IMR-90 (cell line): ENCODE results near the gene MED19. TPM values are rescaled to one million over a fixed set of nuclear protein-coding genes. Genes with fewer than 3 reads are reported as not detected.

Source experiments
- ATAC-seq: fragments of 200-7000 bp; cut with Tn5 transposase; 2 replicates; pipeline ENCODE4 v1.9.1; 2020; ENCODE audit warnings: low read depth, mild to moderate bottlenecking, moderate library complexity
- BruUV-seq: library from RNA; stranded (reverse); fragments of 400-500 nt; replicated peaks from 2 replicates; lab custom pipeline; 2021; lab: Mats Ljungman, UMichigan
- CTCF ChIA-PET: fragments of 300-600 bp; formaldehyde crosslinking; extraction: SDS; loops from one replicate; lab custom pipeline; 2021; ENCODE audit warnings: antibody characterized with exemption; lab: Yijun Ruan, JAX
- POLR2A ChIA-PET: fragments of 300-600 bp; sonication (Branson Sonifier 250); formaldehyde crosslinking; loops from one replicate; lab custom pipeline; 2022; ENCODE audit warnings: antibody characterized with exemption; ENCODE audit not compliant: unreplicated experiment; lab: Charles Lee
- DNase-seq: peaks from one replicate; pipeline ENCODE4 v3.0.0; 2013
- H2AFZ ChIP-seq: replicated peaks from 2 replicates; pipeline ENCODE3; 2013; ENCODE audit warnings: low read length, mild to moderate bottlenecking; ENCODE audit not compliant: poor library complexity
- H2AK5ac ChIP-seq: 2 replicates; pipeline ENCODE4 v1.6.1; 2013; ENCODE audit warnings: low read depth, low read length, inconsistent platforms
- H2AK9ac ChIP-seq: replicated peaks from 2 replicates; pipeline ENCODE3; 2013; ENCODE audit warnings: mild to moderate bottlenecking, low read depth, low read length, moderate library complexity; ENCODE audit not compliant: poor library complexity
- H2BK120ac ChIP-seq: 2 replicates; pipeline ENCODE4 v1.6.1; 2013; ENCODE audit warnings: low read depth, low read length, inconsistent platforms
- H2BK15ac ChIP-seq: 3 replicates; pipeline ENCODE4 v1.6.1; 2013; ENCODE audit warnings: low read depth, low read length, inconsistent platforms
- H2BK20ac ChIP-seq: 2 replicates; pipeline ENCODE4 v1.6.1; 2013; ENCODE audit warnings: low read depth, mild to moderate bottlenecking, inconsistent platforms, low read length, moderate library complexity
- H2BK5ac ChIP-seq: 2 replicates; pipeline ENCODE4 v1.6.1; 2013; ENCODE audit warnings: mild to moderate bottlenecking, low read depth, low read length, inconsistent platforms; ENCODE audit not compliant: poor library complexity, severe bottlenecking
- H3K14ac ChIP-seq: replicated peaks from 2 replicates; pipeline ENCODE4 v1.6.1; 2013; ENCODE audit warnings: low read depth, low read length, inconsistent platforms
- H3K18ac ChIP-seq: 2 replicates; pipeline ENCODE4 v1.6.1; 2013; ENCODE audit warnings: low read depth, low read length, control low read depth
- H3K23ac ChIP-seq: 2 replicates; pipeline ENCODE4 v1.6.1; 2013; ENCODE audit warnings: low read depth, low read length, inconsistent platforms
- H3K27ac ChIP-seq: 2 replicates; pipeline ENCODE4 v1.5.1; 2013; ENCODE audit warnings: mild to moderate bottlenecking, control low read depth, low read length; ENCODE audit not compliant: insufficient read depth
- H3K27me3 ChIP-seq: 2 replicates; pipeline ENCODE4 v1.6.1; 2013; ENCODE audit warnings: low read length; ENCODE audit not compliant: control insufficient read depth, insufficient read depth
- H3K36me3 ChIP-seq: 2 replicates; pipeline ENCODE4 v1.6.1; 2013; ENCODE audit warnings: low read length, mixed read lengths; ENCODE audit not compliant: control insufficient read depth, insufficient read depth
- H3K4ac ChIP-seq: 2 replicates; pipeline ENCODE4 v1.6.1; 2013; ENCODE audit warnings: low read depth, low read length, inconsistent platforms
- H3K4me1 ChIP-seq: 2 replicates; pipeline ENCODE4 v1.6.1; 2013; ENCODE audit warnings: low read length, mixed read lengths; ENCODE audit not compliant: control insufficient read depth, insufficient read depth
- H3K4me2 ChIP-seq: 2 replicates; pipeline ENCODE4 v1.6.1; 2013; ENCODE audit warnings: low read depth, mild to moderate bottlenecking, control low read depth, low read length, moderate library complexity
- H3K4me3 ChIP-seq: 2 replicates; pipeline ENCODE4 v1.5.1; 2013; ENCODE audit warnings: low read depth, mild to moderate bottlenecking, control low read depth, low read length, moderate library complexity; ENCODE audit not compliant: insufficient read depth
- H3K56ac ChIP-seq: 2 replicates; pipeline ENCODE4 v1.6.1; 2013; ENCODE audit warnings: low read length, inconsistent platforms; ENCODE audit not compliant: insufficient read depth; ENCODE audit errors: extremely low read depth
- H3K79me1 ChIP-seq, 2 experiments: 2 replicates each; pipeline ENCODE4 v1.6.1; 2013; ENCODE audit warnings: low read length in 2 of 2, inconsistent platforms in 1 of 2, low read depth in 1 of 2
- H3K9ac ChIP-seq: 2 replicates; pipeline ENCODE4 v1.6.1; 2013; ENCODE audit warnings: low read depth, low read length, control low read depth
- H3K9me1 ChIP-seq: 2 replicates; pipeline ENCODE4 v1.6.1; 2013; ENCODE audit warnings: low read length, inconsistent platforms; ENCODE audit not compliant: insufficient read depth
- H3K9me3 ChIP-seq: 2 replicates; pipeline ENCODE4 v1.6.1; 2013; ENCODE audit warnings: low read length; ENCODE audit not compliant: control insufficient read depth, insufficient read depth
- H4K20me1 ChIP-seq: 2 replicates; pipeline ENCODE4 v1.6.1; 2013; ENCODE audit warnings: low read length, inconsistent platforms; ENCODE audit not compliant: insufficient read depth
- H4K5ac ChIP-seq: 2 replicates; pipeline ENCODE4 v1.6.1; 2013; ENCODE audit warnings: mild to moderate bottlenecking, low read depth, low read length, control low read depth
- H4K8ac ChIP-seq, 2 experiments: 2 replicates each; pipeline ENCODE4 v1.6.1; 2013; ENCODE audit warnings: low read depth in 2 of 2, low read length in 2 of 2, control low read depth in 1 of 2, inconsistent platforms in 1 of 2
- H4K91ac ChIP-seq: 2 replicates; pipeline ENCODE4 v1.6.1; 2013; ENCODE audit warnings: low read depth, low read length, inconsistent platforms; ENCODE audit not compliant: insufficient read depth
- BHLHE40 ChIP-seq: fragments of 150-350 bp; IDR thresholded peaks from 2 replicates; pipeline ENCODE4 v1.6.1; 2016; ENCODE audit warnings: mild to moderate bottlenecking, low read depth, low read length
- CEBPB ChIP-seq: IDR thresholded peaks from 2 replicates; pipeline ENCODE4 v1.6.1; 2012; ENCODE audit warnings: low read depth, low read length, improper control_type of control experiment
- CHD1 ChIP-seq: IDR thresholded peaks from 2 replicates; pipeline ENCODE4 v1.6.1; 2012; ENCODE audit warnings: low read depth, low read length, improper control_type of control experiment
- FOS ChIP-seq: fragments of 150-350 bp; IDR thresholded peaks from 2 replicates; pipeline ENCODE4 v1.6.1; 2016; ENCODE audit warnings: low read depth, low read length
- MAFK ChIP-seq: IDR thresholded peaks from 2 replicates; pipeline ENCODE4 v1.6.1; 2012; ENCODE audit warnings: low read depth, low read length, improper control_type of control experiment
- MAZ ChIP-seq: IDR thresholded peaks from 2 replicates; pipeline ENCODE4 v1.6.1; 2012; ENCODE audit warnings: low read depth, mild to moderate bottlenecking, low read length, improper control_type of control experiment, moderate library complexity, borderline replicate concordance
- MXI1 ChIP-seq: IDR thresholded peaks from 2 replicates; pipeline ENCODE4 v1.6.1; 2012; ENCODE audit warnings: low read depth, mild to moderate bottlenecking, low read length, moderate library complexity, borderline replicate concordance
- POLR2A ChIP-seq: IDR thresholded peaks from 2 replicates; pipeline ENCODE4 v1.6.1; 2012; ENCODE audit warnings: mild to moderate bottlenecking, low read depth, low read length
- RAD21 ChIP-seq: IDR thresholded peaks from 2 replicates; pipeline ENCODE4 v1.6.1; 2012; ENCODE audit warnings: low read length, improper control_type of control experiment
- RCOR1 ChIP-seq: IDR thresholded peaks from 2 replicates; pipeline ENCODE4 v1.6.1; 2012; ENCODE audit warnings: mild to moderate bottlenecking, low read length, improper control_type of control experiment; ENCODE audit not compliant: insufficient replicate concordance
- RFX5 ChIP-seq: IDR thresholded peaks from 2 replicates; pipeline ENCODE4 v1.8.0; 2012; ENCODE audit warnings: low read depth, mild to moderate bottlenecking, low read length, moderate library complexity
- SMC3 ChIP-seq: fragments of 150-350 bp; IDR thresholded peaks from 2 replicates; pipeline ENCODE4 v1.6.1; 2016; ENCODE audit warnings: low read depth, mild to moderate bottlenecking, antibody characterized with exemption, low read length, moderate library complexity
- WGBS, 2 experiments: methylation state at CpG; one replicate each; pipeline versions ENCODE4 v1.1.5 to v1.1.7; 2013; ENCODE audit warnings: missing lambda C conversion rate in 2 of 2; ENCODE audit not compliant: insufficient read length in 1 of 2; ENCODE audit errors: extremely low coverage in 2 of 2; 5-methylcytosine and 5-hydroxymethylcytosine counted together
- dilution Hi-C: fragments of 300-500 bp; cut with HindIII; formaldehyde crosslinking; loops from one replicate; pipeline ENCODE4 v1.14.3; 2018; ENCODE audit warnings: low sequenced_read_pairs; ENCODE audit not compliant: unreplicated experiment
- in situ Hi-C: fragments of 300-500 bp; cut with MboI; formaldehyde crosslinking; loops from 3 replicates; pipeline ENCODE4 v1.14.3; 2019; ENCODE audit warnings: low sequenced_read_pairs, inconsistent platforms, mixed read lengths
- intact Hi-C: fragments of 100-400 bp; cut with micrococcal nuclease; formaldehyde crosslinking; loops from 2 replicates; pipeline ENCODE4 v1.10.0; 2022
- polyA plus RNA-seq, 3 experiments: library from polyadenylated mRNA; depleted of rRNA; stranded (reverse); fragments of >200 nt; gene quantifications; 2 replicates each; pipeline ENCODE4 v1.2.3, GENCODE V29; 2012; ENCODE audit warnings: low replicate concordance in 1 of 3
- total RNA-seq: library from RNA; depleted of rRNA; stranded (reverse); fragments of >200 nt; gene quantifications from 2 replicates; pipeline ENCODE4 v1.2.3, GENCODE V29; 2012
- TF ChIP-seq, protein P1 (sequence below): conservative IDR thresholded peaks from 2 replicates; pipeline ENCODE4 v1.5.1; 2012; ENCODE audit warnings: mild to moderate bottlenecking, low read depth, low read length, improper control_type of control experiment
- TF ChIP-seq, protein P2 (sequence below): fragments of 150-350 bp; IDR thresholded peaks from 2 replicates; pipeline ENCODE4 v1.6.1; 2016; ENCODE audit warnings: low read depth, mild to moderate bottlenecking, low read length, moderate library complexity, borderline replicate concordance
- TF ChIP-seq, protein P3 (sequence below): fragments of 150-350 bp; IDR thresholded peaks from 2 replicates; pipeline ENCODE4 v1.6.1; 2017; ENCODE audit warnings: mild to moderate bottlenecking, antibody characterized with exemption, low read length, low read depth

Gene MED19
- total and polyA plus RNA-seq, 2 of the 4 experiments (the other 2 are of a cell fraction): 14.0 to 35.0 TPM

DNA sequence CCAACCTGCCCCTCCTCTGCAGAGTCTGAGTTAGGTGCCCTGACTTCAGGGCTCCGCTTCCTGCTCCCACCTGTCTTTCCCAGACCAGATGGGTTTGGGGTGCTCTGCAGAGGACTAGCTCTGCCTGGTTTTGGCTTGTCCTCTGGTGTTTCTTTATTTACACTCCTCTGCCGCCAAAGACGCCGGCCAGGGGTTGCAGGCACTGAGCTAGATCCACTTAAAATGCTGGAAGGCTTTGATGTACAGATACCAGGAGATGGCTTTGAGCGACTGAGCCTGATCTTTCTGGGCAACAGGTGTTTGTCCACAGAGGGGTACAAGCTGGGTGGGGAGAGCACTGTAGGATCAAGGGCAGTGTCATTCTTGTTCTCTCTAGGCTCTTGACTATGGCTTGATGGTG, 33.2 kb upstream of the MED19 start:
- Histone ChIP-seq H3K36me3 (peaks cover 35% of the 10 kb centered on the region), H3K14ac (no peak overlapping the region), H3K9me3 (no peaks in the 10 kb centered on the region), H3K27ac (no peak overlapping the region), H3K9me1 (0 out of 2 replicates have a peak, but pooled peaks cover 3% of the 10 kb centered on the region), H2AFZ (no peak overlapping the region), H2BK15ac (no peak overlapping the region), H3K9ac (no peak overlapping the region), H2AK5ac (no peak overlapping the region), H4K8ac (no peak overlapping the region), H3K4me1 (peaks cover 2% of the 10 kb centered on the region; the same call in 1 of the 2 replicates), H3K56ac (no peak overlapping the region), H2BK120ac (no peak overlapping the region), H4K5ac (no peak overlapping the region), H3K4me3 (no peak overlapping the region), H4K20me1 (no peaks in the 10 kb centered on the region), H3K4me2 (no peak overlapping the region), H2BK20ac (no peak overlapping the region), H3K79me1 (peaks cover 22 to 38% of the 10 kb centered on the region in 2 experiments), H2BK5ac (no peak overlapping the region), H4K91ac (no peak overlapping the region), H3K27me3 (no peaks in the 10 kb centered on the region), H2AK9ac (no peak overlapping the region), H3K18ac (no peak overlapping the region), H3K23ac (no peak overlapping the region), H3K4ac (no peak overlapping the region)
- BruUV-seq: no TSS peak
- WGBS, 2 experiments: 71% methylated on average over 3 of the region's 5 CpGs; no CpG with 5 or more reads in 1 of the 2 experiments
- ATAC-seq (no peak), DNase-seq (no peak)
- ChIA-PET POLR2A (interaction anchor here (0.9 kb wide), 1 partner anchor 16 kb away, joined by 3 read pairs; no protein-coding TSS in a partner anchor), CTCF (no interaction called here)
- TF ChIP-seq RCOR1: no peak
- TF ChIP-seq, protein P1, sequence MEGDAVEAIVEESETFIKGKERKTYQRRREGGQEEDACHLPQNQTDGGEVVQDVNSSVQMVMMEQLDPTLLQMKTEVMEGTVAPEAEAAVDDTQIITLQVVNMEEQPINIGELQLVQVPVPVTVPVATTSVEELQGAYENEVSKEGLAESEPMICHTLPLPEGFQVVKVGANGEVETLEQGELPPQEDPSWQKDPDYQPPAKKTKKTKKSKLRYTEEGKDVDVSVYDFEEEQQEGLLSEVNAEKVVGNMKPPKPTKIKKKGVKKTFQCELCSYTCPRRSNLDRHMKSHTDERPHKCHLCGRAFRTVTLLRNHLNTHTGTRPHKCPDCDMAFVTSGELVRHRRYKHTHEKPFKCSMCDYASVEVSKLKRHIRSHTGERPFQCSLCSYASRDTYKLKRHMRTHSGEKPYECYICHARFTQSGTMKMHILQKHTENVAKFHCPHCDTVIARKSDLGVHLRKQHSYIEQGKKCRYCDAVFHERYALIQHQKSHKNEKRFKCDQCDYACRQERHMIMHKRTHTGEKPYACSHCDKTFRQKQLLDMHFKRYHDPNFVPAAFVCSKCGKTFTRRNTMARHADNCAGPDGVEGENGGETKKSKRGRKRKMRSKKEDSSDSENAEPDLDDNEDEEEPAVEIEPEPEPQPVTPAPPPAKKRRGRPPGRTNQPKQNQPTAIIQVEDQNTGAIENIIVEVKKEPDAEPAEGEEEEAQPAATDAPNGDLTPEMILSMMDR: no peak
- no peak for TF ChIP-seq RAD21
- no peak for TF ChIP-seq SMC3
- TF ChIP-seq, protein P2, sequence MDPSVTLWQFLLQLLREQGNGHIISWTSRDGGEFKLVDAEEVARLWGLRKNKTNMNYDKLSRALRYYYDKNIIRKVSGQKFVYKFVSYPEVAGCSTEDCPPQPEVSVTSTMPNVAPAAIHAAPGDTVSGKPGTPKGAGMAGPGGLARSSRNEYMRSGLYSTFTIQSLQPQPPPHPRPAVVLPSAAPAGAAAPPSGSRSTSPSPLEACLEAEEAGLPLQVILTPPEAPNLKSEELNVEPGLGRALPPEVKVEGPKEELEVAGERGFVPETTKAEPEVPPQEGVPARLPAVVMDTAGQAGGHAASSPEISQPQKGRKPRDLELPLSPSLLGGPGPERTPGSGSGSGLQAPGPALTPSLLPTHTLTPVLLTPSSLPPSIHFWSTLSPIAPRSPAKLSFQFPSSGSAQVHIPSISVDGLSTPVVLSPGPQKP: no peak
- TF ChIP-seq MAZ: no peak
- no peak for TF ChIP-seq CEBPB
- TF ChIP-seq, protein P3, sequence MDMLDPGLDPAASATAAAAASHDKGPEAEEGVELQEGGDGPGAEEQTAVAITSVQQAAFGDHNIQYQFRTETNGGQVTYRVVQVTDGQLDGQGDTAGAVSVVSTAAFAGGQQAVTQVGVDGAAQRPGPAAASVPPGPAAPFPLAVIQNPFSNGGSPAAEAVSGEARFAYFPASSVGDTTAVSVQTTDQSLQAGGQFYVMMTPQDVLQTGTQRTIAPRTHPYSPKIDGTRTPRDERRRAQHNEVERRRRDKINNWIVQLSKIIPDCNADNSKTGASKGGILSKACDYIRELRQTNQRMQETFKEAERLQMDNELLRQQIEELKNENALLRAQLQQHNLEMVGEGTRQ: no peak
- TF ChIP-seq MAFK: no peak
- no peak for TF ChIP-seq CHD1
- TF ChIP-seq RFX5: no peak
- no peak for TF ChIP-seq FOS
- no peak for TF ChIP-seq POLR2A
- no peak for TF ChIP-seq BHLHE40
- no peak for TF ChIP-seq MXI1
- in situ Hi-C loops (loop anchor here (5.0 to 10.0 kb wide), 2 partner anchors 57 to 770 kb away; no protein-coding TSS in a partner anchor), dilution Hi-C loops (no loop called here), intact Hi-C loops (loop anchor here (10.0 kb wide), 1 partner anchor 540 kb away; no protein-coding TSS in a partner anchor)
